Iris pigment epithelial cell (primary cell): ENCODE measurements around the gene CRYGD.

ENCODE experiments used
- DNase-seq: peaks from one replicate; pipeline ENCODE4 v3.0.0-alpha.2; 2011; ENCODE audit warnings: low read depth

The CRYGD gene

GRCh38 chr2:208083807-208084206, 40.5 kb downstream of the CRYGD start:
- DNase-seq, result no peak

GRCh38 chr2:208077276-208077675, 47.0 kb downstream of the CRYGD start:
- DNase-seq, result peak; percentile 46

- DNase-seq, result no peak
Measured at GRCh38 chr2:208074610-208075356, 49.5 kb downstream of the CRYGD start.

- DNase-seq, result peak; percentile 72
Measured at GRCh38 chr2:208072250-208072892, 52.0 kb downstream of the CRYGD start.
